ENCODE measurements around the gene WASF3. TPM values are rescaled to one million over a fixed set of nuclear protein-coding genes. Genes with fewer than 3 reads are reported as not detected.

WASF3 gene
- total RNA-seq, 4 donors from 2014 or later, result 5.7 to 11.4 (median 7.2) TPM

- Histone ChIP-seq H3K36me3 (no peaks in the 10 kb centered on the region), H3K4me1 (no peaks in the 10 kb centered on the region), H3K4me3 (no peak overlapping the region), H3K9me3 (no peaks in the 10 kb centered on the region), H3K27me3 (peaks cover 19% of the 10 kb centered on the region), H3K27ac (no peak overlapping the region)
- TF ChIP-seq EP300 (IDR thresholded peaks at IDR 0.05), result no peak
- TF ChIP-seq POLR2A (IDR thresholded peaks at IDR 0.05), result no peak
- TF ChIP-seq CTCF (IDR thresholded peaks at IDR 0.05), result no peak
- no peak for TF ChIP-seq POLR2AphosphoS5 (IDR thresholded peaks at IDR 0.05)
- WGBS, result 52% methylated on average over 7 of the region's 7 CpGs
- no peak for DNase-seq (ENCODE audit: low spot score in 2 of 2)
Measured at GRCh38 chr13:26706381-26706780, 148.9 kb downstream of the WASF3 start.

GRCh38 chr13:26707122-26708006 is 149.9 kb downstream of the WASF3 start:
- Histone ChIP-seq H3K36me3 (no peaks in the 10 kb centered on the region), H3K4me1 (no peaks in the 10 kb centered on the region), H3K27ac (no peak overlapping the region), H3K9me3 (no peaks in the 10 kb centered on the region), H3K4me3 (no peak overlapping the region), H3K27me3 (peaks cover 19% of the 10 kb centered on the region)
- WGBS, result 35% methylated on average over 8 of the region's 13 CpGs
- TF ChIP-seq POLR2AphosphoS5 (IDR thresholded peaks at IDR 0.05) (no peak), EP300 (IDR thresholded peaks at IDR 0.05) (no peak), POLR2A (IDR thresholded peaks at IDR 0.05) (no peak), CTCF (IDR thresholded peaks at IDR 0.05) (peak; percentile 26 to 58)
- DNase-seq (ENCODE audit: low spot score in 2 of 2), result no peak

- no peaks in the 10 kb centered on the region for H3K36me3 ChIP-seq
- H3K27ac ChIP-seq, result no peak overlapping the region
- no peak for DNase-seq (ENCODE audit: low spot score in 2 of 2)
- H3K4me1 ChIP-seq, result no peaks in the 10 kb centered on the region
- WGBS, result 78% methylated on average over 6 of the region's 6 CpGs
- no peaks in the 10 kb centered on the region for H3K9me3 ChIP-seq
- TF ChIP-seq POLR2A (IDR thresholded peaks at IDR 0.05) (no peak), EP300 (IDR thresholded peaks at IDR 0.05) (no peak), CTCF (IDR thresholded peaks at IDR 0.05) (no peak), POLR2AphosphoS5 (IDR thresholded peaks at IDR 0.05) (no peak)
- H3K4me3 ChIP-seq, result no peak overlapping the region
- H3K27me3 ChIP-seq, result peaks cover 19% of the 10 kb centered on the region
Measured at GRCh38 chr13:26708007-26708297, 150.5 kb downstream of the WASF3 start.

- Histone ChIP-seq H3K4me3 (no peak overlapping the region), H3K27me3 (peaks cover 19% of the 10 kb centered on the region), H3K36me3 (no peaks in the 10 kb centered on the region), H3K27ac (no peak overlapping the region), H3K4me1 (no peaks in the 10 kb centered on the region), H3K9me3 (no peaks in the 10 kb centered on the region)
- 83% methylated on average over 7 of the region's 7 CpGs for WGBS
- DNase-seq (ENCODE audit: low spot score in 2 of 2), result no peak
- no peak for TF ChIP-seq POLR2A (IDR thresholded peaks at IDR 0.05)
- no peak for TF ChIP-seq CTCF (IDR thresholded peaks at IDR 0.05)
- TF ChIP-seq POLR2AphosphoS5 (IDR thresholded peaks at IDR 0.05), result no peak
- no peak for TF ChIP-seq EP300 (IDR thresholded peaks at IDR 0.05)
Measured at GRCh38 chr13:26709461-26709860, 152.0 kb downstream of the WASF3 start.

- Histone ChIP-seq H3K27ac (no peak overlapping the region), H3K27me3 (peaks cover 19% of the 10 kb centered on the region), H3K4me1 (no peaks in the 10 kb centered on the region), H3K36me3 (no peaks in the 10 kb centered on the region), H3K9me3 (no peaks in the 10 kb centered on the region), H3K4me3 (no peak overlapping the region)
- no peak for TF ChIP-seq POLR2AphosphoS5 (IDR thresholded peaks at IDR 0.05)
- TF ChIP-seq EP300 (IDR thresholded peaks at IDR 0.05), result no peak
- TF ChIP-seq CTCF (IDR thresholded peaks at IDR 0.05), result no peak
- WGBS, result 62% methylated on average over 11 of the region's 13 CpGs
- DNase-seq (ENCODE audit: low spot score in 2 of 2), result no peak
Measured at GRCh38 chr13:26710166-26710565, 152.7 kb downstream of the WASF3 start.
